Testis (tissue), 2 donors: ENCODE data around the gene C22orf39.

Source experiments
- POLR2A ChIP-seq: fragments of 450-650 bp; IDR thresholded peaks from one replicate; pipeline ENCODE4 v1.6.1; 2017; ENCODE audit warnings: antibody characterized with exemption, mild to moderate bottlenecking, moderate library complexity
- TF ChIP-seq, protein P1 (sequence below), 3 experiments: fragments of 450-650 bp in 2 of 3; fragments of 200-600 bp in 1 of 3; sonication (generic) in 1 of 3; IDR thresholded peaks; one replicate each; pipeline ENCODE4 v1.5.1; 2016 to 2019; ENCODE audit warnings: antibody characterized with exemption in 3 of 3, mild to moderate bottlenecking in 2 of 3, moderate library complexity in 1 of 3

DNA sequence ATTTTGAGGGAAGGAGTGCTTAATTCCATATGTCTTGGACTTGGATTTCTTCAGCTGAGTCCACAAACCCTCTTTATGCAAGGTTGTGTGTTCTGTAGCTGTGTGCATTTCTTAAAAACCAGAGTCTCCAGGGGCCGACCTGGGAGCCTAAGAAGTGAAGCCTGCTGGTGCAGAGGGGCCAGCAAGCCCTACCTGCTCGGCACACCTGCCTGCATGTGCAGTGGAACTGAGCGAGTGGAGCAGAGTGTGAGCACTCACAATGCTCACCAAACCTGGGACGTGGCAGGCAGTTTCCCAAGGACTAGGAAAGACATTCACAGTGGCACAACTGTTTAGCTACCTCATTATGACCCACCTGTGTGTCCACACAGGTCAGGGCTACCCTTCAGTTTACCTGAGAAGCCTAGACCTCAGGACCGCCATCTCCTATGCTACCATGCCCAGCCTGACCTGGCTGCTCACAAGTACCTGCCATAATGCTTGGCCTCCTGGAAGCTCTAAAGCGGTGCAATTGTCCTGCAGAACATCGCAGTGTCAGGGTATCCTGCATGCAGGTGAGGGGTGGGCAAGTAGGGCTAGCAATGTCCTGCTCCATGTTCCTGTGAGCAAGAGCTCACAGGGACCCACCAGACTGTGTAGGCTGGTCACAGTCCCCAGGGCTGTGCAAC lies 3.8 kb downstream of the C22orf39 start:
- TF ChIP-seq, protein P1, sequence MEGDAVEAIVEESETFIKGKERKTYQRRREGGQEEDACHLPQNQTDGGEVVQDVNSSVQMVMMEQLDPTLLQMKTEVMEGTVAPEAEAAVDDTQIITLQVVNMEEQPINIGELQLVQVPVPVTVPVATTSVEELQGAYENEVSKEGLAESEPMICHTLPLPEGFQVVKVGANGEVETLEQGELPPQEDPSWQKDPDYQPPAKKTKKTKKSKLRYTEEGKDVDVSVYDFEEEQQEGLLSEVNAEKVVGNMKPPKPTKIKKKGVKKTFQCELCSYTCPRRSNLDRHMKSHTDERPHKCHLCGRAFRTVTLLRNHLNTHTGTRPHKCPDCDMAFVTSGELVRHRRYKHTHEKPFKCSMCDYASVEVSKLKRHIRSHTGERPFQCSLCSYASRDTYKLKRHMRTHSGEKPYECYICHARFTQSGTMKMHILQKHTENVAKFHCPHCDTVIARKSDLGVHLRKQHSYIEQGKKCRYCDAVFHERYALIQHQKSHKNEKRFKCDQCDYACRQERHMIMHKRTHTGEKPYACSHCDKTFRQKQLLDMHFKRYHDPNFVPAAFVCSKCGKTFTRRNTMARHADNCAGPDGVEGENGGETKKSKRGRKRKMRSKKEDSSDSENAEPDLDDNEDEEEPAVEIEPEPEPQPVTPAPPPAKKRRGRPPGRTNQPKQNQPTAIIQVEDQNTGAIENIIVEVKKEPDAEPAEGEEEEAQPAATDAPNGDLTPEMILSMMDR (IDR thresholded peaks at IDR 0.05) = no peak
- TF ChIP-seq POLR2A = no peak
